Lung (tissue), 12 donors: Measurements from ENCODE around the gene ASRGL1. TPM values are rescaled to one million over a fixed set of nuclear protein-coding genes. Genes with fewer than 3 reads are reported as not detected.

Experiments
- ATAC-seq: fragments of 200-7000 bp; cut with Tn5 transposase; one replicate; pipeline ENCODE4 v1.9.1; 2020; ENCODE audit warnings: moderate number of reproducible peaks; ENCODE audit not compliant: insufficient read depth, low FRiP score
- DNase-seq, 3 donors: peaks; one replicate each; pipeline ENCODE4 v3.0.0-alpha.2; 2013 to 2017
- H3K27ac ChIP-seq, 2 donors: one replicate each; pipeline ENCODE4 v1.5.1; 2013; ENCODE audit warnings: mild to moderate bottlenecking in 2 of 2, moderate library complexity in 2 of 2, control low read depth in 1 of 2, inconsistent platforms in 1 of 2, low read depth in 1 of 2, low read length in 1 of 2
- H3K27me3 ChIP-seq, 3 donors: one replicate each; pipeline ENCODE4 v1.5.1; 2013; ENCODE audit warnings: low read length in 2 of 3; ENCODE audit not compliant: control insufficient read depth in 3 of 3, insufficient read depth in 3 of 3
- H3K36me3 ChIP-seq, 4 donors: one replicate each; pipeline ENCODE4 v1.5.1; 2013; ENCODE audit warnings: low read length in 4 of 4, mild to moderate bottlenecking in 1 of 4, moderate library complexity in 1 of 4; ENCODE audit not compliant: control insufficient read depth in 4 of 4, insufficient read depth in 4 of 4
- H3K4me1 ChIP-seq, 5 donors: one replicate each; pipeline ENCODE4 v1.5.1; 2013; ENCODE audit warnings: low read length in 5 of 5, mild to moderate bottlenecking in 2 of 5, moderate library complexity in 1 of 5; ENCODE audit not compliant: control insufficient read depth in 5 of 5, insufficient read depth in 5 of 5
- H3K4me3 ChIP-seq: one replicate; pipeline ENCODE4 v1.5.1; 2013; ENCODE audit warnings: mild to moderate bottlenecking, control low read depth, moderate library complexity
- H3K9ac ChIP-seq, 2 donors: one replicate each; pipeline ENCODE4 v1.5.1; 2013; ENCODE audit warnings: low read length in 2 of 2, control low read depth in 1 of 2; ENCODE audit not compliant: insufficient read depth in 1 of 2
- H3K9me3 ChIP-seq, 4 donors: one replicate each; pipeline ENCODE4 v1.5.1; 2013; ENCODE audit warnings: low read length in 3 of 4, mild to moderate bottlenecking in 1 of 4, moderate library complexity in 1 of 4; ENCODE audit not compliant: control insufficient read depth in 4 of 4, insufficient read depth in 3 of 4
- CTCF ChIP-seq: IDR thresholded peaks from 2 replicates; pipeline ENCODE4 v1.5.1; 2012; ENCODE audit warnings: mild to moderate bottlenecking; ENCODE audit errors: control extremely low read depth, extremely low read depth
- WGBS, 2 donors: extraction: QIAGEN DNeasy Blood & Tissue Kit; methylation state at CpG; one replicate each; pipeline ENCODE4 v1.1.7; 2013; 5-methylcytosine and 5-hydroxymethylcytosine counted together
- polyA plus RNA-seq, 2 donors: library from polyadenylated mRNA; stranded (reverse); fragments of 200-250 nt; gene quantifications; one replicate each; pipeline ENCODE4 v1.2.1, GENCODE V29; 2013
- total RNA-seq, 2 donors: library from RNA; depleted of rRNA in 1 of 2; stranded (reverse); fragments of >200 nt in 1 of 2; gene quantifications; one replicate each; pipeline ENCODE4 v1.2.1, GENCODE V29; 2014 to 2021
- donor health status: control.
- donor health status: control.
- donor health status: Bipolar disorder and iron deficiency.
- donor health status: healthy.
- donor health status: DM: yes; HTN: yes; CAD: no.

Gene ASRGL1
- total and polyA plus RNA-seq, 4 donors, result 6.3 to 36.1 (median 28.2) TPM

DNA sequence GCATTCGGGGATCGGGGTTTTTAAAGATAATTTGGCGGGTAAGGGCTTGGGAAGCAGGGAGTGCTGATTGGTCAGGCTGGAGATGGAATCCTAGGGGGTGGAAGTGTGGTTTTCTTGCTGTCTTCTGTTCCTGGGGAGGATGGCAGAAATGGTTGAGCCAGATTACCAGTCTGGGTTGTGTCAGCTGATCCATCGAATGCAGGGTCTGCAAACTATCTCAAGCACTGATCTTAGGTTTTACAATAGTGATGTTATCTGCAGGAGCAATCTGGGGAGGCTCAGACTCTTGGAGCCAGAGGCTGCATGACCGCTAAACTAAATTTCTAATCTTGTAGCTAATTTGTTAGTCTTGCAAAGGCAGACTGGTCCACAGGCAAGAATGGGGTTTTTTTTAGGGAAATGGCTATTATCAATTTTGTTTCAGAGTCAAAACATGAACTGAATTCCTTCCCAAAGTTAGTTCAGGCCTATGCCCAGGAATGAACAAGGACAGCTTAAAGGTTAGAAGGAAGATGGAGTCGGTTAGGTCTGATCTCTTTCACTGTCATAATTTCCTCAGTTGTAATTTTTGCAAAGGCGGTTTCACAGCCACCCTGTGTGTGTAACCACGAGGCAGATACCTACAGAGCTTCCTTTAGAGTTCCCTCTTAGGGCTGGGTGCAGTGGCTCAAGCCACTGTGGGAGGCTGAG, 91.8 kb downstream of the ASRGL1 start:
- ATAC-seq (no peak), DNase-seq (no peak)
- H3K9me3 ChIP-seq, result peaks cover 0 to 2% (median 0%) of the 10 kb centered on the region in 4 donors
- WGBS, 2 donors, result 78 to 81% methylated on average over 8 of the region's 8 CpGs
- H3K4me1 ChIP-seq, result peaks cover 0 to 20% (median 3%) of the 10 kb centered on the region in 5 donors
- no peaks in the 10 kb centered on the region for H3K27me3 ChIP-seq
- peak overlapping the region in 1 of 2 donors; percentile 23 for H3K9ac ChIP-seq
- TF ChIP-seq CTCF, result no peak
- no peaks in the 10 kb centered on the region for H3K36me3 ChIP-seq
- H3K27ac ChIP-seq, result no peak overlapping the region
- no peak overlapping the region for H3K4me3 ChIP-seq

DNA sequence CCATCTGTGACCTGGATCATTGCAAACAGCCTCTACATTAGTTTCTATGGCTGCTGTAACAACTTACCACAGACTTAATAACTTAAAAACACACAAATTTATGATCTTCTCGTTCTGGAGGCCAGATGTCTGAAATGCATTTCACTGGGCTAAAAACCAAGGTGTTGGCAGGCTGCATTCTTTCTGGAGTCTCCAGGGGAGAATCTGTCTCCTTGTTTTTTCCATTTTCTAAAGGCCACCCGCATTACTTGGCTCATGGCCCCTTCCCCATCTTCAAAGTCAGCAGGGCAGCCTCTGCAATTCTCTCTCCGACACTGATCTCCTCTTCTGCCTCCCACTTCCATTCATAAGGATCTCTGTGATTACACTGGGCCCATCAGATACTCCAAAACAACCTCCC, 93.2 kb downstream of the ASRGL1 start:
- no peak for TF ChIP-seq CTCF
- H3K27me3 ChIP-seq, result no peaks in the 10 kb centered on the region
- DNase-seq, result no peak
- H3K9me3 ChIP-seq, result peaks cover 0 to 2% (median 0%) of the 10 kb centered on the region in 4 donors
- peak overlapping the region in 1 of 2 donors; percentile 24 for H3K27ac ChIP-seq
- H3K4me3 ChIP-seq, result no peak overlapping the region
- peaks cover 0 to 23% (median 3%) of the 10 kb centered on the region in 5 donors for H3K4me1 ChIP-seq
- ATAC-seq, result no peak
- H3K36me3 ChIP-seq, result no peaks in the 10 kb centered on the region
- H3K9ac ChIP-seq, result no peak overlapping the region
- 74 to 84% methylated on average over 3 of the region's 3 CpGs for WGBS, 2 donors

GRCh38 chr11:62431171-62431901, 94.1 kb downstream of the ASRGL1 start:
- Histone ChIP-seq H3K9me3 (peaks cover 0 to 2% (median 0%) of the 10 kb centered on the region in 4 donors), H3K27ac (peak overlapping the region in 1 of 2 donors; percentile 34), H3K9ac (no peak overlapping the region), H3K4me1 (peaks cover 0 to 28% (median 3%) of the 10 kb centered on the region in 5 donors), H3K27me3 (no peaks in the 10 kb centered on the region), H3K4me3 (no peak overlapping the region), H3K36me3 (no peaks in the 10 kb centered on the region)
- 67 to 74% methylated on average over 11 of the region's 11 CpGs for WGBS, 2 donors
- no peak for DNase-seq
- no peak for ATAC-seq
- no peak for TF ChIP-seq CTCF
